ENCODE results near the gene KMT2E.

The KMT2E gene

DNA sequence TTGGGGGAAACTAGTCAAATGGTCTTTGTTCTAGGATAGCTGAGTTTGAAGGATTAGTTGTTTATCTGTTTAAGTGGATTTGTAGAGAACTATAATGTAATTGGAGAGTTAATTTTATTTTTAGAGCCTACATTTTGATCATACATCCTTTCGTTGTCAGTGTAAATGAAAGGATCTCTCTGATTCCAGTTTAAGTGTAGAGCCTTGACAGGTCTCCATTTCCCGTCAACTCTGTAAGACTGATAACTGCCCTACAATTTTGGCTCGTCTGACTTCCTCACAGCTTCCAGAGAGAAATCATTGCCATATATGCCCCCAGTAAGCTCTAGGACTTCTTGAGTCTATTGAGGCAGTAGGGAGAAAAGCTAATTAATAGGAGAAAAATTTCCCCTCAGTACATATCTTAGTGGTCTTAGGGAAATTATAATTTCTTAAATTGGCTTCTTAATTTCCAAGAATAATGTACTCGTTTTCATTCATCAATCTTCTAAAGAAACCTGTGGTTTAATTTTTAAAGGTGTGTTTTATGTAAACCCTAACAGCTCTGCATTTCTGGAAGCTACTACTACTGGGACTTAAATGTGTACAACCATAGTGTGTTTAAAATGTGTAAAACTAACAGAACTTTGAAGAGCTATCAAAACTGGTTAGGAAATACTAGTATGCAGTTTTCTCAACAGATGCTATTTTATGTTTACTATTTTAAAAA, 3.8 kb downstream of the KMT2E start:
- peak overlapping the region; percentile 88 for H3K27ac ChIP-seq (ENCODE audit: low read depth, low read length)
- H3K9me2 ChIP-seq (replicated peaks; ENCODE audit: control insufficient read depth, low read length): no peaks in the 10 kb centered on the region
- H3F3A ChIP-seq (ENCODE audit: control insufficient read depth, insufficient read depth): peaks cover 21% of the 10 kb centered on the region
- TF ChIP-seq CTCF (IDR thresholded peaks at IDR 0.05; ENCODE audit: low read depth, low read length, poor library complexity, severe bottlenecking) (no peak), EZH2phosphoT487 (IDR thresholded peaks at IDR 0.05; ENCODE audit: borderline replicate concordance, low read length) (no peak)
- H3K4me2 ChIP-seq (ENCODE audit: low read length): peak overlapping the region; percentile 77
- H3K4me3 ChIP-seq (ENCODE audit: low read length): peak overlapping the region; percentile 84
- peaks cover 64% of the 10 kb centered on the region for H3K4me1 ChIP-seq (ENCODE audit: control insufficient read depth, low read length)
- H3K36me3 ChIP-seq (ENCODE audit: control insufficient read depth, low read length): peaks cover 50% of the 10 kb centered on the region
- peaks cover 97% of the 10 kb centered on the region for H3K79me2 ChIP-seq (ENCODE audit: control insufficient read depth, low read length)
- H4K20me1 ChIP-seq (ENCODE audit: control insufficient read depth, insufficient read depth, low read depth, low read length): peaks cover 45% of the 10 kb centered on the region
- H3K9me3 ChIP-seq (ENCODE audit: control insufficient read depth, insufficient read depth, low read length): no peaks in the 10 kb centered on the region
- H3K27me3 ChIP-seq (ENCODE audit: control insufficient read depth, low read length): no peaks in the 10 kb centered on the region

DNA sequence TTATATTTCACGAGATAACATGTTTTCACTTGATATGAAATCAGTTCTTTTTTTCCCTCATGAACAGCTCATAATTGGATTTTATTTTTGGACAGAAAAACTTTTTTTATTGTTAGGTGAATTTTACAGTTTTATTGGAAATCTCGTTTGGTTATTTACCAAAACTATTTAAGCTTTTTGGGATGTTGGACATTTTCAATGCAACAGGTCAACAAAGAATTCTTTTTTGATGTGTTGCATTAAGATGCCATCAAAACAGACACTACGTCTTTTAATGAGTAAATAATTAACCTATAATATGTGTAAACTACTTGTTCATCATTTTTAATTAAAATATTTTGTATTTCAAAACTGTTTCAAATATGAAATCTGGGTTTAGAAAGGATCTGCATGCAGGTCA, 5.3 kb downstream of the KMT2E start:
- Histone ChIP-seq H3K27me3 (ENCODE audit: control insufficient read depth, low read length) (no peaks in the 10 kb centered on the region), H4K20me1 (ENCODE audit: control insufficient read depth, insufficient read depth, low read depth, low read length) (peaks cover 57% of the 10 kb centered on the region), H3K79me2 (ENCODE audit: control insufficient read depth, low read length) (peaks cover 100% of the 10 kb centered on the region), H3F3A (ENCODE audit: control insufficient read depth, insufficient read depth) (peaks cover 21% of the 10 kb centered on the region), H3K9me3 (ENCODE audit: control insufficient read depth, insufficient read depth, low read length) (no peaks in the 10 kb centered on the region), H3K4me2 (ENCODE audit: low read length) (peak overlapping the region; percentile 77), H3K27ac (ENCODE audit: low read depth, low read length) (no peak overlapping the region), H3K4me3 (ENCODE audit: low read length) (peak overlapping the region; percentile 49), H3K9me2 (replicated peaks; ENCODE audit: control insufficient read depth, low read length) (no peaks in the 10 kb centered on the region), H3K36me3 (ENCODE audit: control insufficient read depth, low read length) (peaks cover 49% of the 10 kb centered on the region), H3K4me1 (ENCODE audit: control insufficient read depth, low read length) (peaks cover 79% of the 10 kb centered on the region)
- no peak for TF ChIP-seq CTCF (IDR thresholded peaks at IDR 0.05; ENCODE audit: low read depth, low read length, poor library complexity, severe bottlenecking)
- no peak for TF ChIP-seq EZH2phosphoT487 (IDR thresholded peaks at IDR 0.05; ENCODE audit: borderline replicate concordance, low read length)

DNA sequence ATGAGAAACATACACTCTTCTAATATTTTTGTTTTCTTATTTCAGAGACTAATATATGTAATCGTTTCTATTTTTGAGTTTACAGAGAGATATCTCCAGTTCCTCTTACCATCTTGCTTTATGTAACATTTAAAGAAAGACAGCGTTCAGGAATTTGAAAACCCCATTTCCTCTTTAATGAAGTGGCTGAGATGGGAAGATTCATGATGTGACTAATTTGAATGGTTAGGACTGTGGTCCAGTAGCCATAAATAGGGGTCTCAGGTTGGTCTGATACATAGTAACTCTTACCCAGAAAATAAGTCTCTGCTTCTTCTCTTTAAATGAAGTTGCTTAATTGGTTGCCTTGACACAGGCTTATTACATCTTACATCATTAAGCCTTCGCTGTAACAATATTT, 6.9 kb downstream of the KMT2E start:
- H3K27ac ChIP-seq (ENCODE audit: low read depth, low read length): peak overlapping the region; percentile 43

More for the DNA sequence above, 6.9 kb downstream of the KMT2E start:
- H3K4me3 ChIP-seq (ENCODE audit: low read length): peak overlapping the region; percentile 54
- H3K36me3 ChIP-seq (ENCODE audit: control insufficient read depth, low read length): peaks cover 33% of the 10 kb centered on the region
- peaks cover 100% of the 10 kb centered on the region for H3K79me2 ChIP-seq (ENCODE audit: control insufficient read depth, low read length)
- no peaks in the 10 kb centered on the region for H3K9me3 ChIP-seq (ENCODE audit: control insufficient read depth, insufficient read depth, low read length)
- peaks cover 71% of the 10 kb centered on the region for H4K20me1 ChIP-seq (ENCODE audit: control insufficient read depth, insufficient read depth, low read depth, low read length)
- peaks cover 21% of the 10 kb centered on the region for H3F3A ChIP-seq (ENCODE audit: control insufficient read depth, insufficient read depth)
- peaks cover 95% of the 10 kb centered on the region for H3K4me1 ChIP-seq (ENCODE audit: control insufficient read depth, low read length)
- no peak for TF ChIP-seq EZH2phosphoT487 (IDR thresholded peaks at IDR 0.05; ENCODE audit: borderline replicate concordance, low read length)
- no peak for TF ChIP-seq CTCF (IDR thresholded peaks at IDR 0.05; ENCODE audit: low read depth, low read length, poor library complexity, severe bottlenecking)
- H3K4me2 ChIP-seq (ENCODE audit: low read length): peak overlapping the region; percentile 77
- no peaks in the 10 kb centered on the region for H3K9me2 ChIP-seq (replicated peaks; ENCODE audit: control insufficient read depth, low read length)
- H3K27me3 ChIP-seq (ENCODE audit: control insufficient read depth, low read length): no peaks in the 10 kb centered on the region

Data from DOHH2 (cell line).